Ammon's horn (tissue), 1 donor: ENCODE results near the gene GTF2H2C.
"Not testable (repeated sequence)": the region's sequence is repeated elsewhere in the genome, so short reads cannot be mapped to it uniquely, and the experiment has no call there.

Experiments used
- DNase-seq: peaks from one replicate; pipeline ENCODE4 v3.0.0-alpha.2; 2016; ENCODE audit warnings: low spot score

The GTF2H2C gene

GRCh38 chr5:69559908-69560330 is at the start of gene GTF2H2C:
TSS of gene GTF2H2C (plus strand) at chr5:69560191. CDS start at chr5:69565133, 4,942 bp downstream.
- DNase-seq, result peak; percentile 55

GRCh38 chr5:69510694-69511093 is 49.3 kb upstream of the GTF2H2C start:
- DNase-seq, result no peak

GRCh38 chr5:69512740-69513260 is 47.2 kb upstream of the GTF2H2C start:
- DNase-seq, result no peak

GRCh38 chr5:69515570-69515969 is 44.4 kb upstream of the GTF2H2C start:
- DNase-seq, result not testable (repeated sequence)

GRCh38 chr5:69516769-69517168 is 43.2 kb upstream of the GTF2H2C start:
- DNase-seq, result no peak

- no peak for DNase-seq
Measured at GRCh38 chr5:69517763-69518212, 42.2 kb upstream of the GTF2H2C start.

GRCh38 chr5:69519285-69519684 is 40.7 kb upstream of the GTF2H2C start:
- no peak for DNase-seq

GRCh38 chr5:69522035-69522434 is 38.0 kb upstream of the GTF2H2C start:
- no peak for DNase-seq

- no peak for DNase-seq
Measured at GRCh38 chr5:69525490-69525889, 34.5 kb upstream of the GTF2H2C start.

- DNase-seq, result no peak
Measured at GRCh38 chr5:69526660-69527059, 33.3 kb upstream of the GTF2H2C start.

- DNase-seq, result no peak
Measured at GRCh38 chr5:69527128-69527770, 32.7 kb upstream of the GTF2H2C start.

- no peak for DNase-seq
Measured at GRCh38 chr5:69528035-69528434, 32.0 kb upstream of the GTF2H2C start.

GRCh38 chr5:69528609-69529008 is 31.4 kb upstream of the GTF2H2C start:
- no peak for DNase-seq

GRCh38 chr5:69530561-69531405 is 29.2 kb upstream of the GTF2H2C start:
- DNase-seq, result peak; percentile 2

GRCh38 chr5:69531406-69531801 is 28.6 kb upstream of the GTF2H2C start:
- DNase-seq, result peak; percentile 21

- not testable (repeated sequence) for DNase-seq
Measured at GRCh38 chr5:69537911-69538310, 22.1 kb upstream of the GTF2H2C start.

GRCh38 chr5:69538735-69539134 is 21.3 kb upstream of the GTF2H2C start:
- not testable (repeated sequence) for DNase-seq

- DNase-seq, result not testable (repeated sequence)
Measured at GRCh38 chr5:69541347-69541746, 18.6 kb upstream of the GTF2H2C start.

- not testable (repeated sequence) for DNase-seq
Measured at GRCh38 chr5:69542838-69543618, 17.0 kb upstream of the GTF2H2C start.

GRCh38 chr5:69544602-69545001 is 15.4 kb upstream of the GTF2H2C start:
- not testable (repeated sequence) for DNase-seq

- DNase-seq, result not testable (repeated sequence)
Measured at GRCh38 chr5:69560587-69561431, 818 bp downstream of the GTF2H2C start.
